ENCODE data around the gene WDR86. TPM values are rescaled to one million over a fixed set of nuclear protein-coding genes. Genes with fewer than 3 reads are reported as not detected.

WDR86 gene
- total RNA-seq, 1 experiment from 2014 or later, result not detected

DNA sequence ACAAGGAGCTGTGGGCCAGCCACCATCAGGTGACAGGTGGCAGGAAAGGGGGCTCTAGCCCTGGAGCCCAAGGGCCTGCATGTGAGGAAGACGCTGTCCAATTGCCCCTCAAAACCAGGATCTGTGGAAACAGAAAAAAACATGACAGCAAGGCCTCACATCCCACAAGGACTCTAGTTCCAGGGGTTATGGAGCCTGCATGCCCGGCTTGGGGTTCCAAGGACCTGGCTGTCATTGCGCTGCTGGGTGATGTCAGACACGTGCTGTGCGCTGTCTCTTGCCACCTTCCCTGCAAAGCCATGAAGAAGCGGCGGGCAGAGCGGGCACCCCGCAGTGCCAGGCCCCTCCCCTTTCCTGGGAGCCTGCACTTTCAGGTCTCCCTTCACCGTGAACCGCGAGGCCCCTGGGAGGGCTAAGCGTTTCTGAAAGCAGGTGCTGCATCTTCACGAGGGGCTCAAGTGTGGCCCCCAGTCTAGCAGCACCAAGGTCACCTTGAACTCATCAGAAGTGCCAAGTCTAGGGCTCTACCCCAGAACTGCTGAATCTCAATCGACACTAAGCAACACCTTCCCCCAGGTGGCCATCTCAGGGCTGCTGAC is 45.2 kb upstream of the WDR86 start:
- H4K20me1 ChIP-seq (ENCODE audit: insufficient read depth), result no peaks in the 10 kb centered on the region
- peaks cover 10 to 12% of the 10 kb centered on the region in 2 experiments for H3K4me1 ChIP-seq (ENCODE audit: control insufficient read depth in 1 of 2, insufficient read depth in 2 of 2, low read length in 2 of 2)
- no TSS peak for BruUV-seq (replicated peaks)
- H3K9me2 ChIP-seq (ENCODE audit: insufficient read depth), result no peaks in the 10 kb centered on the region
- no peak overlapping the region for H2AFZ ChIP-seq (ENCODE audit: low read depth, low read length, poor library complexity, severe bottlenecking)
- H3K4me3 ChIP-seq (replicated peaks in 1 of 2; ENCODE audit: low read depth in 1 of 2, low read length in 2 of 2), result no peak overlapping the region
- H3K27ac ChIP-seq (ENCODE audit: low read depth, low read length), result no peak overlapping the region
- no peak overlapping the region for H3K9ac ChIP-seq (ENCODE audit: low read length)
- TF ChIP-seq SIN3A (IDR thresholded peaks at IDR 0.05; ENCODE audit: low read depth) (no peak), EGR1 (IDR thresholded peaks at IDR 0.05; ENCODE audit: low read depth) (no peak), ZFX (IDR thresholded peaks at IDR 0.05) (no peak), EZH2phosphoT487 (IDR thresholded peaks at IDR 0.05; ENCODE audit: borderline replicate concordance) (no peak), FOSL1 (IDR thresholded peaks at IDR 0.05; ENCODE audit: low read depth) (no peak), CTCF (IDR thresholded peaks at IDR 0.05 in 2 of 3, conservative IDR thresholded peaks at IDR 0.05 in 1 of 3; ENCODE audit: borderline replicate concordance in 1 of 3, insufficient read depth in 1 of 3, low read depth in 2 of 3, low read length in 2 of 3) (no peak), RAD21 (IDR thresholded peaks at IDR 0.05; ENCODE audit: low read depth) (no peak), EZH2 (IDR thresholded peaks at IDR 0.05) (no peak), ZBTB33 (IDR thresholded peaks at IDR 0.05; ENCODE audit: extremely low read depth, insufficient replicate concordance, low read length) (no peak), ELF1 (IDR thresholded peaks at IDR 0.05; ENCODE audit: borderline replicate concordance, low read depth) (no peak), JUND (IDR thresholded peaks at IDR 0.05) (no peak), POLR2A (IDR thresholded peaks at IDR 0.05; ENCODE audit: borderline replicate concordance, extremely low read depth, insufficient read depth, insufficient read length) (no peak), YY1 (IDR thresholded peaks at IDR 0.05; ENCODE audit: extremely low read depth, insufficient replicate concordance, low read depth, low read length) (no peak)
- TF ChIP-seq, protein P1, sequence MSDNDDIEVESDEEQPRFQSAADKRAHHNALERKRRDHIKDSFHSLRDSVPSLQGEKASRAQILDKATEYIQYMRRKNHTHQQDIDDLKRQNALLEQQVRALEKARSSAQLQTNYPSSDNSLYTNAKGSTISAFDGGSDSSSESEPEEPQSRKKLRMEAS (IDR thresholded peaks at IDR 0.05), result no peak
- TF ChIP-seq, protein P2, sequence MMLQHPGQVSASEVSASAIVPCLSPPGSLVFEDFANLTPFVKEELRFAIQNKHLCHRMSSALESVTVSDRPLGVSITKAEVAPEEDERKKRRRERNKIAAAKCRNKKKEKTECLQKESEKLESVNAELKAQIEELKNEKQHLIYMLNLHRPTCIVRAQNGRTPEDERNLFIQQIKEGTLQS (IDR thresholded peaks at IDR 0.05), result no peak
- TF ChIP-seq, protein P3, sequence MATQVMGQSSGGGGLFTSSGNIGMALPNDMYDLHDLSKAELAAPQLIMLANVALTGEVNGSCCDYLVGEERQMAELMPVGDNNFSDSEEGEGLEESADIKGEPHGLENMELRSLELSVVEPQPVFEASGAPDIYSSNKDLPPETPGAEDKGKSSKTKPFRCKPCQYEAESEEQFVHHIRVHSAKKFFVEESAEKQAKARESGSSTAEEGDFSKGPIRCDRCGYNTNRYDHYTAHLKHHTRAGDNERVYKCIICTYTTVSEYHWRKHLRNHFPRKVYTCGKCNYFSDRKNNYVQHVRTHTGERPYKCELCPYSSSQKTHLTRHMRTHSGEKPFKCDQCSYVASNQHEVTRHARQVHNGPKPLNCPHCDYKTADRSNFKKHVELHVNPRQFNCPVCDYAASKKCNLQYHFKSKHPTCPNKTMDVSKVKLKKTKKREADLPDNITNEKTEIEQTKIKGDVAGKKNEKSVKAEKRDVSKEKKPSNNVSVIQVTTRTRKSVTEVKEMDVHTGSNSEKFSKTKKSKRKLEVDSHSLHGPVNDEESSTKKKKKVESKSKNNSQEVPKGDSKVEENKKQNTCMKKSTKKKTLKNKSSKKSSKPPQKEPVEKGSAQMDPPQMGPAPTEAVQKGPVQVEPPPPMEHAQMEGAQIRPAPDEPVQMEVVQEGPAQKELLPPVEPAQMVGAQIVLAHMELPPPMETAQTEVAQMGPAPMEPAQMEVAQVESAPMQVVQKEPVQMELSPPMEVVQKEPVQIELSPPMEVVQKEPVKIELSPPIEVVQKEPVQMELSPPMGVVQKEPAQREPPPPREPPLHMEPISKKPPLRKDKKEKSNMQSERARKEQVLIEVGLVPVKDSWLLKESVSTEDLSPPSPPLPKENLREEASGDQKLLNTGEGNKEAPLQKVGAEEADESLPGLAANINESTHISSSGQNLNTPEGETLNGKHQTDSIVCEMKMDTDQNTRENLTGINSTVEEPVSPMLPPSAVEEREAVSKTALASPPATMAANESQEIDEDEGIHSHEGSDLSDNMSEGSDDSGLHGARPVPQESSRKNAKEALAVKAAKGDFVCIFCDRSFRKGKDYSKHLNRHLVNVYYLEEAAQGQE (IDR thresholded peaks at IDR 0.05; ENCODE audit: low read depth), result no peak
- H3K4me2 ChIP-seq (ENCODE audit: low read length), result no peak overlapping the region
- H3K79me2 ChIP-seq (ENCODE audit: insufficient read depth, low read length), result no peaks in the 10 kb centered on the region
- no peaks in the 10 kb centered on the region for H3K27me3 ChIP-seq (ENCODE audit: insufficient read depth, low read length)
- no peaks in the 10 kb centered on the region for H3K36me3 ChIP-seq (ENCODE audit: control insufficient read depth in 1 of 2, insufficient read depth in 2 of 2, low read length in 2 of 2)
- DNase-seq (ENCODE audit: low read depth, low spot score) (no peak), ATAC-seq (no peak)
- POLR2A ChIA-PET, result no interaction called here
- no peaks in the 10 kb centered on the region for H3K9me3 ChIP-seq (ENCODE audit: control insufficient read depth in 1 of 2, insufficient read depth in 1 of 2, low read depth in 1 of 2, low read length in 2 of 2)
- intact Hi-C loops (cut with micrococcal nuclease), result no loop called here
- RAD21 ChIA-PET (ENCODE audit: low non-redundant PET in 1 of 2, low total read pairs in 2 of 2, uncharacterized antibody in 2 of 2, unreplicated experiment in 2 of 2), result no interaction called here
- CTCF ChIA-PET, result no interaction called here

Data from HCT116 (cell line).